KBM-7 (cell line): ENCODE measurements around the gene TMEM185A.
"Not testable (repeated sequence)": the region's sequence is repeated elsewhere in the genome, so short reads cannot be mapped to it uniquely, and the experiment has no call there.

ENCODE experiments used
- DNase-seq: peaks from one replicate; pipeline ENCODE4 v3.0.0-alpha.2; 2015
- in situ Hi-C: fragments of 300-500 bp; cut with MboI; formaldehyde crosslinking; loops from 2 replicates; pipeline ENCODE4 v1.14.3; 2020; ENCODE audit warnings: low sequenced_read_pairs, low pct_unique_long_range_greater_than_20kb, mixed read lengths

The TMEM185A gene

DNA sequence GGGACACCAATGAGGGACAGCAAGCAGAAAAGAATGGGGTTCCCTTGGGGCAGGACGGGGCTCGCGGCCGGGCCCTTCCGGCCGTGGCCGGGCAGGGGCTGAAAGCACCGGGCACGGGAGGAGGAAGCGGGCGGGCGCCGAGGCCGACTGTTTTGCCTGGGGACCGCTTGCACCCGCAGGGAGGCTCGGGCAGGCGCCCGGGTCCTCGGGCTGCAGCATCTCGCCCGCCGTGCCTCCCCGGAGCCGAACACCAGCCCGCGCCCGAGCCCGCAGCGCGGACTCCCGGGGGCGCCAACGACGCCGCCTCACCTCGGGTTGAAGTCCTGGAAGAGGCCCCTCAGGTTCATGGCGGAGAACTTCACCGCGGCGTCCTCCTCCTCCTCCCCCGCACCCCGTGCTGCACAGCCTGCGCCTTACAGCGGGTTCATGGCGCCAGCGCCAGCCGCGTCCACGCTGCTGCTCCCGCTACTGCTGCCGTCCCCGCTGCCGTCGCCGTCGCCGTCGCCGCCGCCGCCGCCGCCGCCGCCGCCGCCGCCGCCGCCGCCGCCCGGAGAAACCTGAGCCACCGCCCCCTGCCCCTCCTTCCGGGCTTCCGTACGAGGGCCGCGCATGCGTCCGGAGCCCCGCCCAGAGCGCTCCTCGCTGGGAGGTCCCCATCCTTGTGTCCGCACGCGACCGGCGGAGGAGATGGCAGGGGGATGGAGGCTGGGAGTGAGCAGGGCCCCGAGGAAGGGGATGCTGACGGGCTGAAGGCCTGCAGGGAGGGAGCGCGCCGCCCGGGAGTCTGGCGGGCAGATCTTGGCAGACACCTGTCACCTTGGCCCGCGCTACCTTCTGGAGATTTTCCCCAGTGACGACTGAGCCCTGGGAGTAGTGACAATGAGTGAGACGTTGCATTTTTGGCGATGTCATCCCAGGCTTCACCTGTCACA lies at the start of gene TMEM185A:
TMEM185A (minus strand) TSS at position 559 of the 932 bp plus-strand sequence; CDS start at position 347, 212 bp downstream.
- in situ Hi-C loops, result loop anchor here (25.0 kb wide), 1 partner anchor 119 kb away; the partner anchor contains the start of gene IDS
- DNase-seq, result peak; percentile 82

DNA sequence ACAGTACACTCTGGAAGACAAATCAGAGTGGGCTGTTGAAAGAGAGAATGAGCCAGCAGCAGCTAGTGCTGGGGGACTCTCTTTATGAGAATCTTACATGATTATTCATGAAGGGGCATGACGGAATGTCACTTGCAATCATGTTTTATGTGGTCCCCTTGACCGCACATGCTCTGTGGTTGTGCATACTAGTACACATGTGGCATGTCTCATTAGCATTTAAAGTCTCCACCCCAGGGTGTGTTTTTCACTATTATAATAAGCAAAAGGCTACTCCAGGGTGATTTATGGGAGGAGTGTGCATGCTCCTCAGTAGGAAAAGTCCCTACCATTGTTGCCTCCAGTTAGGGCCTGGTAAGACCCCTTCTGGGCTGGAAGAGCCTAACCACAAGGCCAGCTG lies 49.6 kb upstream of the TMEM185A start:
- no peak for DNase-seq
- in situ Hi-C loops, result no loop called here

DNA sequence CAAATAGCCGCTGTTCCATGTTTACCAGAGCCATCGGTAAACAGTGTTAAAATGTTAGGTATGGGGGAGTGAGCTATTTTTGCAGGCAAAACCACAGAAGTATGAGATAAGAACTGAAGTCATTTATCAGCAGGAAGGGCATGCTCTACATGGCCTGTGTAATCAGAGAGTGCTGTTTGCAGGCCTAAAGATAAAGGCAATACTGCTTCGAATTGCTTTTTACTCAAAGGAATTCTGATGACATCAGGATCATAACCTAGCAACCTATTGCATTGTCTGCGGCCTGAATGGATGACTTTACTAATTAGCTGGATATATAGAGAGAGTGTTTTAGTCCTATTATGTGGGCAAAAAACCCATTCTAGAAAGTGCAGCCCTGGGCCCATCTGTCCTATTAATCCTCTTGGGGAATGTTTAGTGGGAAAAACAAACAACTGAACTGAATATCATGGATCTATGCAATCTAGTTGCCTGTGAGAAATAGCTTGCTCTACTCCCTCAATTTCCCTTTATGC lies 47.6 kb upstream of the TMEM185A start:
- in situ Hi-C loops, result not testable (repeated sequence)

DNA sequence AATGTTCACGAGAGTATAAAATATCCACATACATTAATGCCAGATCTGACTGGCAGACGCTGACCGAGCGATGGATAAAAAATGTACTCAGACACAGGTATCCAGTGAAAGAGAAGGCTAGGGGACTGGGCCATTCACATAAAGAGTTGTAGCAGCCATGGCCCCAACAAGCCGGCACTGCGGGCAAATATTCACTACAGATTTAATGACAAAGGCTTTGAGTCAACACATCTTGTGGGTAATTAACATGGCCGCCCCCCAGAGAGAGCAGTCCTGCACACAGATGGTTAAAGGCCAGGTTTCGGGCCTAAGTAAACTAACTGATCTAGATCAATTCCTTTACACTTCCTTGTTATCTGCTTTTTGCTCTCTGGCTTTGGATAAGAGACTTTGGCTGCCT lies 44.0 kb upstream of the TMEM185A start:
- in situ Hi-C loops, DNase-seq: not testable (repeated sequence)

More for the DNA sequence above, 47.6 kb upstream of the TMEM185A start:
- DNase-seq, result not testable (repeated sequence)

DNA sequence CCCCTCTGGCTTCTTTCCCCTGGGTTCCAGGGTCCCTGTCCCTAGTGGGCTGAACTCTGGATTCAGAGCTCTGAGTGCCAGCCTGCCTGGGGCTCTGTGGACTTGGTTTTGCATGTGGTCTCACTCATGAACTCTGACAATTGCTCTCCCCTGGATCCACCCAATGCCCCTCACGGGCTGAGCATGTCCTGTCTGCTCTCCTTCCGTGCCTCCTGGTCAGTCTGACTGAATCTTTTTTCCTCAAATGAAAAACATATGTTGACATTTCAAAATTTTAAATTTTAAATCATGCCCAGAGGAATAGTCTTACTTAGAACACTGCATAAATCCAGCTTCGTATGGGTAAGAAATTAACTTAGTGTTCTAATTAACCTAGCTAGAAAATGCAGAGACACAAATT lies 43.5 kb upstream of the TMEM185A start:
- in situ Hi-C loops, DNase-seq: not testable (repeated sequence)

DNA sequence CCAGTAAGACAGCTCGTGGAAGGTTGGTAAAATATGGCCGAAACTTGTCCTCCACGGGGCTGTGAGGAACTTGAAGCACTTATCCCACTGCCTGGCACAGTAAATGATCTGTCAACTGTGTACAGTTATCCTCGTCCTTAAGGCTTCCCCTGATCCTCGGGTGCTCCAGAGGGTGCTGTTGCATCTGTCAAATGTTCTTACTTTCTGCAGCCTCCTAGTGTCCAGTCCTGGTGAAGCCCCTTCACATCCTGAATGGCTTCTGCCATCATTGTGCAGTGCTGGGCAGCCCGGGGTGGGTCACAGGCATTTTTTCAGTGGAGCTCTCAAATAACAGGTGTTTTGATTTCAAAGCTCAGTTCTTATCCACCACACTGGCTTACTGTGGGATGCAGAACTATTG lies 29.0 kb upstream of the TMEM185A start:
- in situ Hi-C loops, DNase-seq: not testable (repeated sequence)

DNA sequence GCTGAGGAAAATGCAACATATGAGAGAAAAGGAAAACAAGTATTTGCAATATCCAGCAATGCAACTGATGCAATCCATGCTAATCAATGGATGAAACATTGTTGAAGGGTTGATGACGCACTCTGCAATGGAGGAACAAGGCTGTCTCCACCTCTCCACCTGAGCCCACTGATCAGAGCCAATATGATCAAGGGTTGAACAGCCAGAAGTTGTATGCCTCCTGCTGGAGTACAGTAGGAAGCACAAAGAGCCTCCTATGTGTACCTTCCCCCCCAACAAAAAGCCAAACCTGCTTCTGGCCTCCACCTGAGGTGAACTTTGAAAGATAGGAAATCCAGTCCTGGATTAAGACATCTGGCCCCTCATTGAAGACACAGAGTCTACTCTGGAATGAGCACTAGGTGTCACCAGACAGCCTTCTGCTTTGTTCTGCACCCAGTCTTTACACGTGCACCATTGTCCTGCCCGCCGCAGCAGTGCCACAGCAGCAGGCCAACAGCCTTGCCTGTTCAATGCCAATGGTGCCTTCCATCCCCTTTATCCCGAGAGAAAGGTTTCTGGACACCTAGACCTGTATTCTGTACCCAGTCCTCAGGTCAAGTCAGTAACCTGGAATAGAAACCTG lies 24.8 kb upstream of the TMEM185A start:
- in situ Hi-C loops, DNase-seq: not testable (repeated sequence)

DNA sequence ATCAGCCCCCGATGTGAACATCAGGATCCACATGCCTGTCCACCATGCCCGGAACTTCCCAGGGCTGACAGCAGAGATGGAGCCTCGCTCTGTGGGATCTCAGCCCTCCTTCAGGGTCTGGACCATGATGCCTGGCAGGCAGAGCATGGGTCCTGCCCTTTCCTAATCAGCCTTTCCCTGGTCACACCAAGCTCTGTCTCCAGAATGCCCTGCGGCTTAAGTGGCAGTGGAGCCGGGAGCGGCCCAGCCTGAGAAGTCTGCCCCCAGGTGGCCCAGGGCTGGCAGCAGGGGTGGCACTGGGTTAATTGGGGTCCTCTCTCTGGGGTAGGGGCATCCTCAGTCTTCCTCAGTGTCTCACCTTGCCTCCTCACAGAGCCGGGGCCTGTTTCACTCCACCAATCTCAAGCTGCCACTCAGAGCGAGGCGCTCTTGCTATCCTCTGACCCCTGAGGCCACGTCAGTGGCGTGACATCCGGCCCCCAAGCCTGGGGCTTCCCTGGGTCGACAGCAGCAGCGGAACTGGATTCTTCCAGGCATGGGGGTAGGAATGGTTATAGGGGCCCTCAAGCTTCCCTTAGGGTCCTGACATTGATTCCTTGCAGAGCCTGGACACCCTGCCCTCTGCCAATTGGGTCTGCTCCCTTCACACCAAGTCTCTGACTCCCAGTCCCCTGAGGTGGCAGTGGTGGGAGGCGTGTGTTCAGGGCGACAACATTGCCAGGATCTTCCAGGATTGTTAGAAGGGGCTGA lies 20.8 kb upstream of the TMEM185A start:
- DNase-seq, result no peak
- in situ Hi-C loops, result no loop called here

DNA sequence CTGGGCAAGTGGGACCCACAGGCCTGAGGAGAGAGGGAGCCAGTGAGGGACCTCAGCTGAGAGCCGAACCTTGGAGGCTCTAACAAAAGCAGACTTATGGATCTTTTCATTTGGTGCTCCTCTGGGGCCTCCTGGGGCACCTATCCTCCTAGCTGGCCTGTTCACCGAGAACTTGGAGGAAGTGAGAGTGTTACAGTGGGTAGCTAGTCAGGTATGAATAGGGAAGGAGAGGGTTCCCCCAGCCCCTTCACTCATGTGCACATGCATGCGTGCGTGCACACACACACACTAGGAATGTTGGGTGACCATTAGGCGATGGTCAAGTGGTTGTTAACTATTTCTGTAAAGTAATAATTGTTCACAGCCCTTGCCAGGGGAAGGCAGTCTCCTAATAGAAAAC lies 18.6 kb upstream of the TMEM185A start:
- in situ Hi-C loops, result no loop called here
- no peak for DNase-seq

DNA sequence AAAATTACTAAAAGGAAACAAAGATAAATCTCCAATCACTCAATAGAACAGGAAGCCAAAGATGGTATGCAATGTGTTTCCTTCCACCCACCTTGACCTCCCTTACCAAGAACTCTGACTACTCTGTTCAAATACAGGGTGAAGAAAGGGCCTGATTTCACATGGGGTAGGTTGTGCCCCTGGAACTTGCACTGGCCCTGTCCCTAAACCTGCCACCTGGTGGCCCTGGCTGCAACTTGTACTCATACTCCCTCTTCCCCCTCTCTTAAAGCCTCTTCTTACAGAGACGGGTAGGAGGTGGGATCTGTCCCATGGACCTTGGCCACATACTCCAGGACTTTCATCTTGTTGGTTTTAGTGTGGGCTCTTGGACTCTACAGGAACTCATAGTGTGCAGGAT lies 17.3 kb upstream of the TMEM185A start:
- in situ Hi-C loops, result loop anchor here (25.0 kb wide), 1 partner anchor 137 kb away; the partner anchor contains the start of gene IDS

DNA sequence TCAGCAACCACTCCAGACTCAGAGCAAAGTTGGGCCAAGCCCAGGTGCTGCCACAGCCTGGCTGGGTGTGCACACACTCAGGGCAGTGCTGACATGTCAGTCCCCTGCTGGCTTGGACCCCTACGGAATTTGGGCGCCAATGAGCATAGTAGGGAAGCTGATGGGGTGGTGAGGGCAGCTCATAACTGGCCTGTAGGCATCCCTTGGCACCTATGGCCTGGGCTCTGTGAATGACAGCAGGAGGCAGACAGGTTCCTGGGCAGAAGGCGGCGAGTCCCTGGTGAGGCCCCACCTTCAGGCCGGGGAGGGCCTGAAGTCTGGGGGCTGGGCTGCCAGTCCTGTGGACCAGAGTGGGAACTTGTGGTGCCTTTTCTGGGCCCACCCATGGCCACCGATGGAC lies 15.9 kb upstream of the TMEM185A start:
- in situ Hi-C loops, result loop anchor here (25.0 kb wide), 1 partner anchor 135 kb away; the partner anchor contains the start of gene IDS
- DNase-seq, result no peak

More for the DNA sequence above, 17.3 kb upstream of the TMEM185A start:
- no peak for DNase-seq

DNA sequence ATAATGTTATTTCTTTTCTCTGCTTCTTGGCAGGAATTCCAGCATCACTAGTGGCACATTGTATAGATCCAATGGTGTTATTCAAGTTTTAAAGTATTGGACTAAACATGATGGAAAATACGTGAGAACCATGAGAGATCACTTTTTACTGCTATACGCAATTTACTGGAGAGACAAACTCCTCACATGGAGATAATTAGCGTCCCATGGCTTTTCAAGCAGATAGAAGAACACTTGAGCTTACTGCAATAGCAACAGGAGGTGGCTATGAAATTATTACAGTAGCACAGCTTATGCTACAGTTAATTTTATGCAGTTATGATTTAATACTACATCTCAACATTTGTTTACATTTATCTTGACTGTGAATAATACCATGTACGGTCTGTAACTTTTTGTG lies 11.9 kb upstream of the TMEM185A start:
- in situ Hi-C loops, result loop anchor here (25.0 kb wide), 1 partner anchor 131 kb away; the partner anchor contains the start of gene IDS
- no peak for DNase-seq

DNA sequence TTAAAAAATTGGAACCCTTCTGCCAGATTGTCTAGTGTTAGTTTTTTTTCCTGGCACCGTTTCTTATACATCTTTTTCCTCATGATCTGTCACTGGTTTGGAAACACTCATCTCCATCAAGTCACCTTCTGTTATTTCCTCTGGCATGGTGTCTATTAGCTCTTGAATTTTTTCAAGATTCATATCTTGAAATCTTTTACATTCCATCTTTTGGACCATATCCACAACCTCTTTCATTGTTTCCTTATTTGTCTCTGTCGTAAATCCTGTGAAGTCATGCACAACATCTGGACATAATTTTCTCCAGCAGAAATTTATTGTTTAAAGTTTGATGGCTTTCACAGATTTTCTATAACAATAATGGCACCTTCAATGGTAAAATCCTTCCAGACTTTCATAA lies 10.2 kb upstream of the TMEM185A start:
- in situ Hi-C loops, result loop anchor here (25.0 kb wide), 1 partner anchor 130 kb away; the partner anchor contains the start of gene IDS
- DNase-seq, result no peak

DNA sequence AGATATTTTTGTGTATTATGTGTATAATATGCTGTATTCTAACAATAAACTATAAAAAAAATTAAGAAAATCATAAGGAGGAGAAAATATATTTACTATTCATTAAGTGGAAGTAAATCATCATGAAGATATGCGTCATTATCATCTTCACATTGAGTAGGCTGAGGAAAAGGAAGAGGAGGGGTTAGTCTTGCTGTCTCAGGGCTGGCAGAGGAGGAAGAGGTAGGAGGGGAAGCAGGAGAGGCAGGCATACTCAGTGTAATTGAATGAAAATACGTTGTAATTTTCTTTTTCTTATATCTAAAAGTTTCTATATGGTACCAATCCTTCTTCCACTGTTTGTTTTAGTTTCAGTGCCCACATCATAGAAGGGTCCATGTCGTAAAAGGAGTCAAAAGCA lies 9.8 kb upstream of the TMEM185A start:
- in situ Hi-C loops, result loop anchor here (25.0 kb wide), 1 partner anchor 129 kb away; the partner anchor contains the start of gene IDS
- DNase-seq, result no peak

DNA sequence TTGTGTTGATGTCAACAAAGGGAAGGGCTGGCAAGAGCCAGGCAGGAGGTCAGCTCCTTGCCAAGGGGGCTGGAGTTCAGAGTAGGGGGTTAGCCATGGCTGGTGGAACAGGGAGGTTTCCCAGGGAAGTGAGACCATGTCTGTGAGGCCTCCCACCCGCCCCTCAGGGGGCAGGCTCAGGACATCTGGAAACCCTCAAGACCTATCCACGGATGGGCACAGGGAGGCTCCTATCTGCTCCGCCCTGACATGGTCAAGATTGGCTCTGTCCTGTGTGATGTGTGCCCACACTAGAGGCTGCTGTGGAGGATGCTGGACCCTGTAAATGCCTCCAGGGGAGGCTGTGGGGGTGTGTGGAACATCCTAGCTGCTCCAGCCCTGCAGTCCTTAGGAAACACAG lies 8.0 kb upstream of the TMEM185A start:
- in situ Hi-C loops, result loop anchor here (25.0 kb wide), 1 partner anchor 127 kb away; the partner anchor contains the start of gene IDS
- no peak for DNase-seq

DNA sequence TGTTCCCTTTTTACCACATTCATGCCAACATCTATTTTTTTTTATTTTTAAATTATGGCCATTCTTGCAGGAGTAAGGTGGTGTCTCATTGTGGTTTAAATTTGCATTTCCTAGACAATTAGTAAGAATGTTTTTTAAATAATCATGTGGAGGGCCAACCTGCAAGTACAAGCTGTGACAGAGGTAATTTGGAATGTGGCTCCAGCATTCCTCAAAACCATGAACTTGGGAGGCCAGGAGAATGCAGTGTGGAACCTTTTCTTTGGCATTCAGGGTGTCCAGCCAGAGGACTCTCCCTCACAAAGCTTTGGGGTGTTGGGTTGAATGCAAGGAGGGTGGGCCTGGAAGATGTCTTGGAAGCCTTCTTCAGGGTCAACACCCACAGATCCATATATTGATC lies 7.3 kb upstream of the TMEM185A start:
- in situ Hi-C loops, result loop anchor here (25.0 kb wide), 1 partner anchor 127 kb away; the partner anchor contains the start of gene IDS
- no peak for DNase-seq

DNA sequence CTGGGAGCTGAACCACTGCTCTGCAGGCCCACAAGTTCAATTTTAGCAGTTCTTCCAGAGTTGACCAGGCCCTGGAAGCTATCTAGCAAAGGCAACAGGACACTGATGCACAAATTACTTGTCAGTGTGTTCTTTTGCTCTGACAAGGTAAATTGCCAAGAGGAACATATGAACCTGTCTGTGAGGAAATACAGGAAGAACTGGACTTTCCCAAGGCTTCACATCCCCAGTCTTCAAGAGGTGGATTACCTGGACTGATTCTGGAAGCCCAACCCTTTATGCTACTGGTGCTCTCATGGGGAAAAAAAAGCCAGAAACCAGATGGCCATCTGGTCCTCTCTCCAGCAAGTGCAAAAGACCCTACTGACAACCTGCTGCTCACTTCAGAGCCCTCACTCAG lies 1.9 kb upstream of the TMEM185A start:
- no peak for DNase-seq
- in situ Hi-C loops, result loop anchor here (25.0 kb wide), 1 partner anchor 121 kb away; the partner anchor contains the start of gene IDS

DNA sequence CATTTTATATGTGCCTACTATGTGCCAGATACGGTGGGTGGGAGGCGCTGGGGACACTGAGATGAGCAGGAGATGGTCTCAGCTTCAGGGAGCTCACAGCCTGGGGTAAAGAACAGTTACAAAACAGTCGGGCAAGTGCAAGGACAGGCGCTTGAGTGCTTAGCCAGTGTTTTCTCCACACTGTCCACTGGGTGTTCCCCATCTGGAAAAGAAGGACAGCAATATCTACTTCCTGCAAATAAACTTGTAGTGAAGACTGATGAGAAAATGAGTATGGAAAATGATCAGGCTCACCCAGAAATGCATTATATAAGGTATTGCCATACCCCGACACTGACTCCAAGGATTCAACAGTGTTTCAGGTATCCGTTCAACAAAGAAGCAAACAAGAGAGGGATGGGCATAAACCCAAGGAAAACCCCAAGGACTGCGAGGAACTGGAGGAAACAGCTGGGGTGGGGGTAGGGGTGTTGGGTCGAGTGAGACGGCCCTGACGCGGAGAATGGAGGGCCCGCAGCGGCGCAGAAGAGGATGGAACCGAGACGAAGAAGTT lies 835 bp downstream of the TMEM185A start:
- peak; percentile 53 for DNase-seq
- in situ Hi-C loops, result loop anchor here (25.0 kb wide), 1 partner anchor 118 kb away; the partner anchor contains the start of gene IDS
